Activated T-cell treated with anti-CD3 and anti-CD28 coated beads for 24 hours (primary cell): ENCODE data around the gene HOGA1.
"Not testable (repeated sequence)": the region's sequence is repeated elsewhere in the genome, so short reads cannot be mapped to it uniquely, and the experiment has no call there.

Experiments used
- DNase-seq: peaks from one replicate; pipeline ENCODE4 v3.0.0-alpha.2; 2020; ENCODE audit warnings: low read depth

HOGA1 gene

GRCh38 chr10:97649405-97649750 lies 65.2 kb downstream of the HOGA1 start:
- not testable (repeated sequence) for DNase-seq

- no peak for DNase-seq
These were observed 66.5 kb downstream of the HOGA1 start for GRCh38 chr10:97650726-97651125.

- no peak for DNase-seq
These were observed 67.6 kb downstream of the HOGA1 start for GRCh38 chr10:97651773-97652172.

- DNase-seq, result no peak
These were observed 72.6 kb downstream of the HOGA1 start for GRCh38 chr10:97656777-97657176.

GRCh38 chr10:97659589-97659988 lies 75.4 kb downstream of the HOGA1 start:
- no peak for DNase-seq
